Epithelial cell of alveolus of lung (primary cell): ENCODE results near the gene THBD. TPM values are rescaled to one million over a fixed set of nuclear protein-coding genes. Genes with fewer than 3 reads are reported as not detected.

Experiments
- total RNA-seq: library from RNA; depleted of rRNA; stranded (reverse); fragments of >200 nt; gene quantifications from 2 replicates; pipeline ENCODE4 v1.2.1, GENCODE V29; 2015

THBD gene
- 6.5 and 156 TPM in 2 replicates for total RNA-seq

GRCh38 chr20:23049201-23050075 lies at the start of gene THBD:
Gene THBD, minus strand, starts transcription at chr20:23049672. Its CDS starts 168 bp downstream, at chr20:23049504.

GRCh38 chr20:23086056-23086566 lies 36.6 kb upstream of the THBD start, which contains the start of gene CD93:
Gene CD93, minus strand, starts transcription at chr20:23086324. Its CDS starts 132 bp downstream, at chr20:23086192.

GRCh38 chr20:23034721-23035671 lies 14.5 kb downstream of the THBD start, which contains the start of gene SSTR4:
Gene SSTR4, plus strand, starts transcription at chr20:23035312. Its CDS starts 172 bp downstream, at chr20:23035484.

Other genes with a start within 250 kb of the THBD start
- gene SSTR4, start 14.4 kb downstream of the THBD start, total RNA-seq, result not detected in 2 replicates
- 5.6 and 8.6 TPM in 2 replicates for gene CD93, start 36.7 kb upstream of the THBD start, total RNA-seq